Esophagus squamous epithelium (tissue), 5 donors: ENCODE data around the gene ETS2. TPM values are rescaled to one million over a fixed set of nuclear protein-coding genes. Genes with fewer than 3 reads are reported as not detected.

Experiments
- DNase-seq: peaks from one replicate; lab custom pipeline; 2025; lab: John Stamatoyannopoulos, UW
- H3K27ac ChIP-seq, 4 donors: fragments of 200-600 bp; sonication (generic); one replicate each; pipeline ENCODE4 v1.5.1; 2016 to 2019; ENCODE audit warnings: mild to moderate bottlenecking in 1 of 4
- H3K27me3 ChIP-seq, 4 donors: fragments of 200-600 bp; sonication (generic); 1 replicate in 3 of 4; 2 replicates in 1 of 4; pipeline versions ENCODE4 v1.5.1 to v1.6.0; 2017 to 2021; ENCODE audit warnings: antibody characterized with exemption in 1 of 4
- H3K36me3 ChIP-seq, 3 donors: fragments of 200-600 bp; sonication (generic); one replicate each; pipeline ENCODE4 v1.5.1; 2016 to 2019
- H3K4me1 ChIP-seq, 3 donors: fragments of 200-600 bp; sonication (generic); one replicate each; pipeline ENCODE4 v1.5.1; 2017 to 2019
- H3K4me3 ChIP-seq, 4 donors: fragments of 200-600 bp; sonication (generic); 1 replicate in 3 of 4; 2 replicates in 1 of 4; pipeline ENCODE4 v1.5.1; 2016 to 2019; ENCODE audit warnings: mild to moderate bottlenecking in 2 of 4, moderate library complexity in 1 of 4
- H3K9me3 ChIP-seq, 3 donors: fragments of 200-600 bp; sonication (generic); one replicate each; pipeline ENCODE4 v1.5.1; 2016 to 2019
- POLR2A ChIP-seq, 4 donors: fragments of 450-650 bp; IDR thresholded peaks; one replicate each; pipeline ENCODE4 v1.6.1; 2017; ENCODE audit warnings: antibody characterized with exemption in 4 of 4, mild to moderate bottlenecking in 4 of 4, moderate library complexity in 3 of 4
- WGBS, 2 donors: methylation state at CpG; one replicate each; pipeline ENCODE4 v1.1.5; 2018; 5-methylcytosine and 5-hydroxymethylcytosine counted together
- intact Hi-C: fragments of 100-400 bp; cut with DNase I; formaldehyde crosslinking; loops from one replicate; pipeline ENCODE4 v1.15.0; 2022
- total RNA-seq, 4 donors: library from RNA; depleted of rRNA; stranded (reverse); fragments of >200 nt; gene quantifications; one replicate each; pipeline ENCODE4 v1.1.0, GENCODE V29; 2016
- TF ChIP-seq, protein P1 (sequence below), 6 experiments: fragments of 450-650 bp in 4 of 6; fragments of 200-600 bp in 2 of 6; sonication (generic) in 2 of 6; IDR thresholded peaks; one replicate each; pipeline ENCODE4 v1.5.1; 2016 to 2019; ENCODE audit warnings: antibody characterized with exemption in 6 of 6, mild to moderate bottlenecking in 4 of 6, moderate library complexity in 4 of 6
- donor health status: DM: yes; HTN: yes; CAD: no.

The ETS2 gene
- total RNA-seq, 4 donors from 2014 or later = 67.5 to 118 (median 78.8) TPM

GRCh38 chr21:38850277-38850951, 44.7 kb downstream of the ETS2 start:
- no peaks in the 10 kb centered on the region for H3K9me3 ChIP-seq
- DNase-seq = no peak
- WGBS, 2 donors = 74 to 87% methylated on average over 6 of the region's 6 CpGs
- no peak overlapping the region for H3K4me3 ChIP-seq
- H3K27me3 ChIP-seq = no peaks in the 10 kb centered on the region
- H3K4me1 ChIP-seq = peaks cover 9 to 52% (median 27%) of the 10 kb centered on the region in 3 donors
- H3K27ac ChIP-seq = no peak overlapping the region
- intact Hi-C loops = no loop called here
- no peaks in the 10 kb centered on the region for H3K36me3 ChIP-seq
- TF ChIP-seq, protein P1, sequence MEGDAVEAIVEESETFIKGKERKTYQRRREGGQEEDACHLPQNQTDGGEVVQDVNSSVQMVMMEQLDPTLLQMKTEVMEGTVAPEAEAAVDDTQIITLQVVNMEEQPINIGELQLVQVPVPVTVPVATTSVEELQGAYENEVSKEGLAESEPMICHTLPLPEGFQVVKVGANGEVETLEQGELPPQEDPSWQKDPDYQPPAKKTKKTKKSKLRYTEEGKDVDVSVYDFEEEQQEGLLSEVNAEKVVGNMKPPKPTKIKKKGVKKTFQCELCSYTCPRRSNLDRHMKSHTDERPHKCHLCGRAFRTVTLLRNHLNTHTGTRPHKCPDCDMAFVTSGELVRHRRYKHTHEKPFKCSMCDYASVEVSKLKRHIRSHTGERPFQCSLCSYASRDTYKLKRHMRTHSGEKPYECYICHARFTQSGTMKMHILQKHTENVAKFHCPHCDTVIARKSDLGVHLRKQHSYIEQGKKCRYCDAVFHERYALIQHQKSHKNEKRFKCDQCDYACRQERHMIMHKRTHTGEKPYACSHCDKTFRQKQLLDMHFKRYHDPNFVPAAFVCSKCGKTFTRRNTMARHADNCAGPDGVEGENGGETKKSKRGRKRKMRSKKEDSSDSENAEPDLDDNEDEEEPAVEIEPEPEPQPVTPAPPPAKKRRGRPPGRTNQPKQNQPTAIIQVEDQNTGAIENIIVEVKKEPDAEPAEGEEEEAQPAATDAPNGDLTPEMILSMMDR (IDR thresholded peaks at IDR 0.05) = no peak
- TF ChIP-seq POLR2A (IDR thresholded peaks at IDR 0.05) = no peak

DNA sequence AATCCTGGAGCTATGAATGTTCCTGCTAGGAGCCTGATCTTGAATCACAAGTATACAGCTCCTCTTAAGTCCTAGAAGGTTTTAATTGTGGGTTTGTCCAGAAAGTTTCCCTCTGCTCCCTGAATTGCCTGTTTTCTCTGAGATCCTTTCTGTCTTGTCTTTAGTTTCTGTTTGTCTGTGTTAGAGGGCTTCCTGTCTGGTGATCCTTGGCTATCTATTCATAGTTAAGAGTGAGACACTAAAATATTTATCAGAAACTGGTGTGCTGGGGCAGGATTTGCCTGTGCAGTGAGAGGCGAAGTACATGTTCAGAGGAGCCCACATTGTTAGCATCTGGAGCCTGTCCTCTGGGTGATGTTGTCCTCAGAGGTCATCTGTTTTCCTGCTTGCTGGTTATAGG, 45.4 kb downstream of the ETS2 start:
- WGBS, 2 donors = 78 to 100% methylated on average over 1 of the region's 1 CpG
- Histone ChIP-seq H3K27me3 (no peaks in the 10 kb centered on the region), H3K4me1 (peaks cover 9 to 52% (median 27%) of the 10 kb centered on the region in 3 donors), H3K27ac (no peak overlapping the region), H3K4me3 (no peak overlapping the region), H3K9me3 (no peaks in the 10 kb centered on the region), H3K36me3 (no peaks in the 10 kb centered on the region)
- intact Hi-C loops = no loop called here
- DNase-seq = no peak
- TF ChIP-seq POLR2A (IDR thresholded peaks at IDR 0.05) = no peak
- TF ChIP-seq, protein P1 (IDR thresholded peaks at IDR 0.05) = no peak

- no peak for DNase-seq
Measured at GRCh38 chr21:38852278-38852677, 46.5 kb downstream of the ETS2 start.

DNA sequence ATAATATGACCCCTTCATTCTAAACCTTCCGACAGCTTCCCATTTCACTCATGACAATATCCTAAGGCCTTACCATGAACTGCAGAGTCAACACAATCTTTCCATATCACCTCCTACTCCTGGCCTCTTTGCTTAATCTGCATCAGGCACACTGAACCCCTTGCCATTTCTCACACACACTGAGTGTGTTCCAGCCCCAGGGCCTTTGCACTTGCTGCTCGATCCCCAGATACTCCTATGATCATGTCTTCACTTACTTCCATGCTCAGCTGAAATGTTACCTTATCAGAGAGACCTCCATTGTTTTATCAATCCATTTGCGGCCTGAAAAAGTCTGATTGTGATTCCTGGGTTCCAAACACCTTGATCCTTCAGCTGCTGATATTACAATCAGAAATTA, 47.0 kb downstream of the ETS2 start:
- H3K27ac ChIP-seq = peak overlapping the region in 3 of 4 donors; percentile 19 to 47 (median 36)
- no peaks in the 10 kb centered on the region for H3K27me3 ChIP-seq
- DNase-seq = no peak
- peaks cover 9 to 47% (median 17%) of the 10 kb centered on the region in 3 donors for H3K4me1 ChIP-seq
- TF ChIP-seq, protein P1 (IDR thresholded peaks at IDR 0.05) = no peak
- TF ChIP-seq POLR2A (IDR thresholded peaks at IDR 0.05) = no peak
- intact Hi-C loops = no loop called here
- no peaks in the 10 kb centered on the region for H3K9me3 ChIP-seq
- WGBS, 2 donors = 52 to 69% methylated on average over 3 of the region's 3 CpGs
- no peak overlapping the region for H3K4me3 ChIP-seq
- no peaks in the 10 kb centered on the region for H3K36me3 ChIP-seq

More at GRCh38 chr21:38852278-38852677, 46.5 kb downstream of the ETS2 start:
- H3K27me3 ChIP-seq = no peaks in the 10 kb centered on the region
- peak overlapping the region in 3 of 4 donors; percentile 19 to 47 (median 36) for H3K27ac ChIP-seq
- WGBS, 2 donors = 45 to 68% methylated on average over 3 of the region's 3 CpGs
- H3K4me1 ChIP-seq = peaks cover 9 to 47% (median 21%) of the 10 kb centered on the region in 3 donors
- TF ChIP-seq, protein P1 (IDR thresholded peaks at IDR 0.05) = no peak
- no peak for TF ChIP-seq POLR2A (IDR thresholded peaks at IDR 0.05)
- H3K4me3 ChIP-seq = no peak overlapping the region
- H3K9me3 ChIP-seq = no peaks in the 10 kb centered on the region
- no peaks in the 10 kb centered on the region for H3K36me3 ChIP-seq
- intact Hi-C loops = no loop called here

DNA sequence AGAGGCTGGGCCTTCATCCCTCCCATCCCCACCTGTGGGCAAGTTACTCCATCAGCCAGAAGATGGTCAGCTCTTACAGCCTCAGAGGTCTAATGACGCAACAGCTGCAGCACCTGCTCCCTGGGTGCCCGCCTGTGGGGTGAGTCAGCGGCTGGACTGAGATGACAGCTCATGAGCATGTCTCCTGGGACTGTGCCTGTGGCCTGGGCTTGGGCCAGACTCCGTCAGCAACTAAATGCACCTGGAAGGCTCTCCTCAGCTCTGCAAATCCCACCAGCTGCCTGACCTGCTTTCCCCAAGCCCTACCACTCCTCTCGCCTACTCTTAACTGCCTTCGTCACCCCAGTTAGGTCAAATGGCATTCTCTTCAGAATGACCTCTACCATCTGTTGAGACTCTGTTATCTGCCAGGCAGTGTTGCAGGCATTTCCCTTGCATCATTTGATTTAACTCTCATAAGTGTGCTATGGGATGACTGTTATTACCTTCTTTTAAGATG, 47.7 kb downstream of the ETS2 start:
- Histone ChIP-seq H3K36me3 (no peaks in the 10 kb centered on the region), H3K27me3 (no peaks in the 10 kb centered on the region), H3K4me3 (no peak overlapping the region), H3K4me1 (peaks cover 9 to 39% (median 10%) of the 10 kb centered on the region in 3 donors), H3K9me3 (no peaks in the 10 kb centered on the region), H3K27ac (peak overlapping the region in 3 of 4 donors; percentile 26 to 55 (median 47))
- TF ChIP-seq, protein P1 (IDR thresholded peaks at IDR 0.05) = no peak
- no peak for TF ChIP-seq POLR2A (IDR thresholded peaks at IDR 0.05)
- WGBS, 2 donors = 32 to 36% methylated on average over 6 of the region's 6 CpGs
- intact Hi-C loops = no loop called here
- DNase-seq = no peak
